GM19455 (cell line): Measurements from ENCODE around the gene HEPACAM2.

Experiments used
- ATAC-seq: cut with Tn5 transposase; IDR thresholded peaks from one replicate; pipeline ENCODE4 v1.9.1; 2021; ENCODE audit not compliant: unreplicated experiment

HEPACAM2 gene

GRCh38 chr7:93203496-93203895 is 22.8 kb downstream of the HEPACAM2 start:
- no peak for ATAC-seq

- ATAC-seq: no peak
Observed at GRCh38 chr7:93202594-93203250, 23.5 kb downstream of the HEPACAM2 start.

GRCh38 chr7:93198472-93198871 is 27.8 kb downstream of the HEPACAM2 start:
- ATAC-seq: no peak

DNA sequence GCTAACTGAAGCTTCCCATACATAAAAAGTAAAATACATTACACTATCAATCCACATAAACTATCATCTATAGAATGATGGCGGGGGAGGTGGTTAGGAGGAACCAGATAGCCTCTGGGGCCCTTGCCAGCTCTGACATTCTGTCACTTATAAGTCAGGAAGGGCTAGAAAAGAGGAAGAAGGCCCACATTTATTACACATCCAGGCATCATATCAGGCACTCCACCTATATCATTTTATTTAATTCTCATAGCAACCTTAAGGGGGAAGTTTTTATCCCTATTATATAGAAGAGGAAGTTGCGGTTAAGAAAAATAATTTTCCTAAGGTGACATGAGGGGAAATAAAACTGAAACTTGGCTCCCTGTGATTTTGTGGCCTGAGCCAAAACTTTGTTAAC is 29.9 kb downstream of the HEPACAM2 start:
- no peak for ATAC-seq

GRCh38 chr7:93194386-93194785 is 31.9 kb downstream of the HEPACAM2 start:
- ATAC-seq: no peak

- ATAC-seq: no peak
Observed at GRCh38 chr7:93188870-93189634, 37.2 kb downstream of the HEPACAM2 start.

DNA sequence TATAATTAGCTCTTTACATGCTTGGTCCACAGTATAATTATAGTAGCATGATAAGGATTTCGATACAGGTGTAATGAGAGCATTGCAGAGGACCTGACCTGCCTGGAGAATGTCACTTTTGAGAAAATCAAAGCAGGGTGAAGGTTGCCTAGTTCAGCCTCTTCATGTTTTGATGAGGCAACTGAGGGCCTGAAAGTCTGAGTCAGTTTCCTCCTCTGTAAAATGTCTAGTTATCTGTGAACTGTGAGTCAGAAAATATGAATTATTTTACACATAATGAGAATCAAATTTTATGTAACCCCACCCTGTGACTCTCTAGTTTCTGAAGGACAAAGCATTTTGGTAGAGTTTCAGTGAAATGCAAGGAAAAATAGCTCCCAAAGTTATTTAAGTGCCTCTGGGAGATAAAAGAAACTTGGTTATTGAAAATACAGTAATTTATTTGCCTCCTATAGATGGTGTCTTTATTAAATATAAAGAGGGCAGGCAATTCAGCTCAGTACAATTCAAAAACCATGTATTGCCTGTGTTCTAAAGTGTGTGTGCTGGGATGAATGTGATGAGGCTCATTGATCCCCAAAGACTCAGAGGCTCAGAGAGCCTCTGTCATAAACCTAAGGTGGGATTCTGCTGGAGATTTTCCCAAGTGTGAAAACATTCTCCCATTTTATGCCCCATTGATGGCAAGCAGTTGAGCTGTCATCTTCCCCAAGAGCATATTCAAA is 40.8 kb downstream of the HEPACAM2 start:
- ATAC-seq: no peak

DNA sequence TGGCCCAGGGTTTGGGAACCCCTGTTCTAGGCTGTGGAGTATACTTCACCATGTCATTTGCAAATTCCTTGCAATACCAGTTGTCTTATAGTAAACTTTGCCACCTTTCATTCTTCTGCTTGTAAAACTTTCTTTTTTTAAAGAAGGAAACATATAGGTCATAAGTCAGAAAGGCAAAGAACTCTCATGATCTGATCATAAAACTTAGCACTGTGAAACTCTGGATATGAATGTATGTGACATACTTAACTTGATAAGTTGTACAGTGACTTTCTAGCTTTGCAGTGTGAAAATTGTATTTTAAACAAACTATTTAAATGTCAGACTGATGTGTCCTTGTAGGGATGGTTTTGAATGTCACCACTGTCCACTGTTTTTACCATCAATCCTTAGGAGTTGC is 47.1 kb downstream of the HEPACAM2 start:
- no peak for ATAC-seq

DNA sequence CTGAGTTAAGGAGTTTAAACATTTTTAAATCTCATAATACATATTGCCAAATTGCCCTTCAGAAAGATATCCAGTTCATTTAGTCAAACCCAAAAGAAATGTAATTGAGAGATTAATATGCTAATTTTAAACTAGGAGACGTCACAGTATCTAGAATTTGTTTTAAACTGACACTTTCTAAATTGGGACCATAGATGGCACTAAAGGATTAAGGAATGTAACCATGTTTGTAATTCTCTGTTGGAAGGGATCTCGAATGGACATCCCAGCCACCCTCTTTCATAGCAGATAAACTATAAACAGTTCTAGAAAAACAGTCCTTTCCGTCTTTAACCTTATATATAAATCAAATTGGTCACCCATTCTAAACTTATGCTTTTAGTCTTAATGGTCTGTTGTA is 48.1 kb downstream of the HEPACAM2 start:
- no peak for ATAC-seq

- no peak for ATAC-seq
Observed at GRCh38 chr7:93176992-93177580, 49.2 kb downstream of the HEPACAM2 start.

DNA sequence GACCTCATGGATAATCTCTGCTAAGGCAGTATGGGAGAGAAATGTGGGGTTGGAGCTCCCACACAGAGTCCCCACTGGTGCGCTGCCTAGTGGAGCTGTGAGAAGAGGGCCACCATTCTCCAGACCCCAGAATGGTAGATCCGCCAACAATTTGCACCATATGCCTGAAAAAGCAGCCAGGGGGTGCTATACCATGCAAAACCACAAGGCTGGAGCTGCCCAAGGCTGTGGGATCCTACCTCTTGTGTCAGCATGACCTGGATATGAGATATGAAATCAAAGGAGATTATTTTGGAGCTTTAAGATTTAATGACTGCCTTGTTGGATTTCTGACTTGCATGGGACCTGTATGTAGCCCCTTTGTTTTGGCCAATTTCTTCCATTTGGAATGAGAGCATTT is 51.0 kb downstream of the HEPACAM2 start:
- no peak for ATAC-seq

DNA sequence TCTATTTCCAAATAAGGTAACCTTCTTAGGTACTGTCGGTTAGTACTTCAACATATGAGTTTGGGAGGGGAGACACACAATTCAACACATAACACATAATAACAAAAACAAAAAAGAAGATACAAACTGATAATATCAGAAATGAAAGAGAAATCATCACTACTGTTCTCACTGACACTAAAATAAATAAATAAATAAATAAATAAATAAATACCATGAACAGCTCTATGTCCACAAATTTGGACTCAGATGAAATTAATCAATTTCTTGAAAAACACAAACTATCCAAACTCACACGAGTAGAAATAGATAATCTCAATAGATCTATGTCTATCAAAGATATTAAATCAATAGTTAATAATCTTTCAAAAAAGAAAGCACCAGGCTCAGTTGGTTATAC is 53.6 kb downstream of the HEPACAM2 start:
- ATAC-seq: no peak

DNA sequence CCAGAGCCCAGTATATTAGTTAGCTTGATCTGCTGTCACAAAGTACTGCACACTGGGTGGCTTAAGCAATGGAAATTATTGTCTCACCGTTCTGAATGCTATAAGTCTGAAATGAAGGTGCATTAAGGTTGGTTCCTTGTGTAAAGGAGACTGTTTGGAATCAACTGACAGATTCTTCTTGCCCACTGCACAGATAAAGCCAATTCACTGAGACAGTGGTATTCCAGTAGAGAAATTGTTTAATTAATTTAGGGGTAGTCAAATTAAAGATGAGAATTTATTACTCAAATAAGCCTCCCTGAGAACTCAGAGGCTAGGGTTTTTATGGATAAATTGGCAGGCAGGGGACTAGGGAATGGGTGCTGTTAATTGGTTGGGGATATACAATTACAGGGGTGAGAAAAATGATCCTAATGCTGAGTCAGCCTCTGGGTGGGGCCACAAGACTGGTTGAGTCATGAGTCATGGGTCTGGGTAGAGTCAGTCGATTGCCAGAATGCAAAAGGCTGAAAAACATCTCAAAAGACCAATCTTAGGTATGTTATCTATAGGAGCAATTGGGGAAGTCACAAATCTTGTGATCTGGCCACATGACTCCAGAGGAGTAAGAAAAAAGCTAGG is 54.6 kb downstream of the HEPACAM2 start:
- no peak for ATAC-seq

- peak; percentile 100 for ATAC-seq
Observed at GRCh38 chr7:93165447-93165846, 60.8 kb downstream of the HEPACAM2 start.

DNA sequence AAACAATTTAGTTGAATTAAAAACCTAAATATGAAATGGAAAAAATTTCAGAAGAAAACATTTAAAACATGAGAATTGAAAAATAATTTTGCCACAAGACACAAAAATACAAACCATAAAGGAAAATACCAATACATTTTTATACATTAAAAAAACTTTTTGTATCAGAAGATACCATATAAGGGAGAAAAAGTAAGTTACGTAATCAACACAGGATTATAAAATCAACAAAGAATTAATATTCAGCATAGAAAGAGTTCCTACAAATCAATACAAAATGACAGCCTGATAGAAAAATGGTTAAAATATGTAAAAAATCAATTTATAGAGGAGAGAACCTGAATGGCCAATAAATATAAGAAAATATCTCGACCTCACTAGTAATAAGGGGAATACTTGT is 61.5 kb downstream of the HEPACAM2 start:
- ATAC-seq: no peak

DNA sequence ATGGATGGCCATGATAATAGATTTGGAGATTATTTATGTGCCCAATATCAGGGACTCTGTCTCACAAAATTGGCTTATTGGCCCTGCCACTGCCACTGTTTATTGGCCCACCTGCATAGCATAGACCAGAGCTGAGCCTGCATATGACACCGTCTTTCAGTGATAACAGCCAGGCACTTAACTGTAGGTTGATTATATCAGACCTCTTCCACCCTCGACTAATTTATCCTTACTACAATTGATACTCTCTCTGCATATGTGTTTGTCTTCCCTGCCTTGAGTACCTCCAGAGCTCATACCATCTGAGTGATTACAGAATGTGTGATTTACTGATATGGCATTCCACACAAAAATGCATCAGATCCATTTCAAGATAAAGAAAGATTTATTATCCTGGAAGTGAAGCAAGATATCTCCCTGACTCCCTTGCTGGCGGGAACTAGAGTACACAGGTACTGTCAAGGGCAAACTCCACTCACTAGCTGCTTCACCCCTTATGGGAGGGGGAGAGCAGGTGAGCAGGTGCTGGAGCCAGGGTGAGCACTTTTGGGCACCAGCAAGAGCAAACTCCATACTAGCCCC is 65.0 kb downstream of the HEPACAM2 start:
- ATAC-seq: no peak

GRCh38 chr7:93160410-93160809 is 65.9 kb downstream of the HEPACAM2 start:
- ATAC-seq: no peak

GRCh38 chr7:93159490-93159889 is 66.8 kb downstream of the HEPACAM2 start:
- ATAC-seq: no peak

GRCh38 chr7:93156884-93157283 is 69.4 kb downstream of the HEPACAM2 start:
- ATAC-seq: no peak

DNA sequence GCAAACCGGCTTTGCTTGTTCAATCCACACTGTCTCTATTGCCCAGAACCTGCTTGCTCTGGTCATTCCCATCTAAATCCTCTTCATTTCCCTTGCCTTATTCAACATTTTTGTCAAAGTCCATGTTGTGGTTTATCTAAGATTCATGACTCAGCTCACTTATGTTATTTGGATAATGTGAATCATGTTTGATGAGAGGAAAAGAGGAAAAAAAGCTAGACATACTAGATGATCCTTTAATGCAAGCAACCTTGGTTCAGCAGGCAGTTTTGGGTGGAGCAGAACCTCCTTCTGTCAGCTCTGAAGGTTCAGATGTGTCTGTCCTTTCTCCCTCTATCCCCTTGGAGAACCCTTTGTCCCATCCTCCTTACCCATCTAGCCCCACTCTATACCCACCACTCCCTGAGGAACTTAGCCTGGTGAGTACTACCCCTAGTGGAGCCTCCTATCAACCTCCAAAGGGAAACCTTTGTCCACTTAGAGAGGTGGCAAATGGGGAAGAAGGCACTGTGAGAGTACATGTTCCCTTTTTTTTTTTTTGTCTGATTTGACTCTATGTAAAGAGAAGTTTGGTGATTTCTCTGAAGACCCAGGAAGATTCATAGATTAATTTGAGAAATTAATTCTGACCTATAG is 76.0 kb downstream of the HEPACAM2 start:
- ATAC-seq: no peak
